ENCODE results near the gene ZNF324.
"Not testable (repeated sequence)": the region's sequence is repeated elsewhere in the genome, so short reads cannot be mapped to it uniquely, and the experiment has no call there.

Gene ZNF324

DNA sequence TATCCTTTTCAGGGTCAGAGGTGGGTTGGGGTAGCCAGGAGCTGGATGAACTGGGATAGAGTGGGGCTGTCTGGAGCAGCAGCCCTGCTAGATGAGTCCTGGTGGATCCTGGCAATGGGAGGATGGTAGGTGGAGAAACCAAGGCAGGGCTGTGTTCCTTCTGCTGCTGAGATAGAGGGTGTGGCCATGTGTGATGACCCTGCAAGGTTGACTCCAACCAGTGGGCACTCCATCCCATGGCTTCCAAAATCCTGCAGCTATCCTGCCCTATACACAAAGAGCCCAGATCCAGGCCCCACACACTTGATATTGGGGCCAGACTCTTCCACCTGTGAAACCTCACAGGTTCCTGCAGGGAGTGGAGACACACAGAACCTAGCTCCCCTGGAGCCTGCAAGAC, 6.9 kb downstream of the ZNF324 start:
- DNase-seq: no peak

DNA sequence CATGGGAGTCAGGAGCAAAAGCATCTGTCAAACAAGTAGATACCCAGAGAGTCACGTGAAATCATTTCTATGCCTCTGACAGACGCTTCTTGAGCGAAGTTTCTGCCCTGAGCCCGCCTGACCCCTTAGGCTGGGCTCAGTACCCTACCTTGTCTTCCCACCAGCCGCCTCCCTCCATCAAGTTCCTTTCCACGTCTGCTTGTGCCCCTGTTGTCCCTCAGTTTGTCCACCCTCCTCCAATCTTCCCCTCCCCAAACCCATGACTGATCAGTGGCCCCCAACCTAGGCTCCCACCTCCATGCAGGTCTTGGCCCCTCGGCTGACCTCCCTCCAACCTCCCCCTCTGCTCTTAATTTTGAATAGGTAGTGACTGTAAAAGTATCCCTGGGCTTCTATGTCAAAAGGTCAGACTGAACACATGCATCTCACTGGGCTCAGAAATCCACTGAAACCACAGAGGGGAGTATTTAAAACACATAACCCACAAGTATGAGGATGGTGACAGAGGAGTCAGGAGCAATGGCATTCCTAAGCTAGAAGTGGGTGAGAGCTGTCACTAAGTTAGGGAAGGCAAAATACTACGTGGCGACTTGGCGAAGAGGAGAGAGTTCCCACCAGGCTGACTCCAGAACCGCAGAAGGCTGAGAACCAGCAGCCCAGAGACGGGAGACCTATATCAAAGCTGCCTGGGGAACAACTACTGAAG, 7.6 kb downstream of the ZNF324 start:
- DNase-seq: no peak

DNA sequence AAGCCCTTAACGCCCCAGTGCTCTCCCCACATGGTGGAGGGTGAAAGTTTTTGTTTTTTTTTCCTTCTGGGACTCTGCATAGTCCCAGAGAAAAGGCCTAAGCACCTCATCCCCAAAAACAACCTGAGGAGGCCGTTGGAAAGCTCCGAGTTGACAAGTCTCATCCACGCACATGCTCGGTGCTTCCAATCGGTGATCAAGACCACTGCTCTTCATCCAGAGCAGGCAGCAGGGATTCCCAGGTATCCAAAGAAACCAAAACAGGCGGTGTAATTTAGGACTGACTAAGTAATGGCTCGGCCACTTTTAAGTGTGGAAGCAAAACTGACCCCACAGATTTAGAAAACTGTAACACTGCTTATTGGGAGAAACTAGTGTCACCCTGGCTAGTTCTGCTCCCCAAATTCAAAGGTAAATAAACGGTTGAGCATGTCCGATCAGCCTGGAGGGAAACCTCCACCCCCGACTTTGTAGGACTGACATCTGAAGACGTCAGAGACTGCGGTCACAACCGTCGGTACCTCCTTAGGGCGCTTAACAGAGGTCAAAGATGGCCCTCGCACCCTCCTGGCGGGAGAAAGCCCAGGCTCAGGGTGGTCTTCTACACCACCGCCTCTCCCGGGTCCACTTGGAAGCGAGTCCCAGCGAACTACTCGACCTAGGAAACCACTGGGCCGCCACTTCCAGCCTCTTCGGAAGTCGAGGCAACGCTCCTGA, 8.3 kb downstream of the ZNF324 start:
- no peak for DNase-seq

DNA sequence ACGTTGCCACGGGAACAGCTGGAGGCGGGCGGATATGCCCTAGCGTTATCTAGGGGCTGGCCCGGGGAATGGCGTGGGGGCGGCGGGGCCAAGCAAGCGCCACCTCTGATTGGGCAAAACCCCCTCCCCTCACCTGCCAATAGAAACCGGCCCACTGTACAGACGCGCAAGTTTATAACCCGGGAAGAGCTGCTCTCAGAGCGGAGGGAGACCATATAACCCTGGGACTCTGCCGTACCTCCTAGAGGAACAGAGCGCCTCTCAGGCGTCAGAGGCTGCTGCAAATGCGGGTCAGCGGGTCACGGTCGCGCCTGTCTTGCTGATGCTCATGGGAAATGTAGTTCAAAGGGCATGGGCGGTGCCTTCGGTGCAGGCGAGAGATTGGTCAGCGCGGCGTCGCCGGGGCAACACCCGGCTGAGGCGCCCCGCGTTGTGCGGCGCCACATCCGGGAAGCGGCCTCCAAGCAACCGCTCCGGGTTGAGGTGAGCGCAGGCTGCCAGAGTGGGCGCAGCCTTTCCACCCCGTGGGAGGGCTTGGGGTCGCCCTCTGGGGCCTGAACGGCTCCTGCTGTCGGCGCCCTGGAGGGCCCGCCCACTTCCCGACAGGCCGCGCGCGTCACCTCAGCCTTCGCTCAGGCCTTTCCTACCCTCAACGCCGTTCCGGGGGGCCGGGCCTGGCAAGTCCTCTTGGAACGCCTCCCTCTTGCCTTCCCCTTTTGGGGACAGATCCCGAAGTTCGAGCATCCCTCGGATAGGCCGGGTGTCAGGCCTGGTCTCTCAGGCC, 9.0 kb downstream of the ZNF324 start, which contains the start of gene ZNF446:
Gene ZNF446, plus strand, starts transcription at position 639 of the 784 bp plus-strand sequence. CDS start 867 bp downstream, outside the sequence.
- DNase-seq: peak; percentile 84 to 93

DNA sequence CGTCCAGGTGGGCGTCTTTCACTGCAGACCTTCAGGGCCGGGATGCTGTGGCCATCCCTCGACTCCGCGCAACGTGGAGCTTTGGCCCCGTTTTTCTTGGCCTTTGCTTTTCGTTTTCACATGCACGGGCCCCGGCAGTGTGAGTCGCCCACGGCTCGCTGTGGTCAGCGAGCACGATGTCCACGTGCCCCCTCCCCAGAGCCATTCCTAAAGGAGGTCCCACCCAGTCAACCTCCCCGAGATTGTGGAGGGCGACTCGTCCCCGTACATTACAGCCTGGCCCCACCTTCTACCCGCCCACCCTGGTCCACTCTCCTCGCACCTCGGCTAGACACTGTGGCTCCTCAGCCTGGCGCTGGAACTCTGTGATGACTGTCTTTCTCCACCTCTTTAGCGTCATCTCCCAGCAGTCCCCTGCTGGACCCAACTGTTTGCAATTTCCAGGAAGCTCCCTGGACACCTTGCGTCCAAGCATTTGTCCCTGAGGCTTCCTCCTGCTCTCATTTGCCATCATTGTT, 9.7 kb downstream of the ZNF324 start:
- peak in 1 of 2 experiments; percentile 5 for DNase-seq

DNA sequence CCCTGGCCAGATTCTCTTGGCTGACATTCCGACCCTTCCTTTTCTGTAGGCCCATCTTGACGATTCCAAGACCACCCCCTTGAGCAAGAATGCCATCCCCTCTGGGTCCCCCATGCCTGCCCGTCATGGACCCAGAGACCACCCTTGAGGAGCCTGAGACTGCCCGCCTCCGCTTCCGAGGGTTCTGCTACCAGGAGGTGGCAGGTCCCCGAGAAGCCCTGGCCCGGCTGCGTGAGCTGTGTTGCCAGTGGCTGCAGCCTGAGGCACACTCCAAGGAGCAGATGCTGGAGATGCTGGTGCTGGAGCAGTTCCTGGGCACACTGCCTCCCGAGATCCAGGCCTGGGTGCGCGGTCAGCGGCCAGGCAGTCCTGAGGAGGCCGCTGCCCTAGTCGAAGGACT, 10.2 kb downstream of the ZNF324 start:
- DNase-seq: no peak

DNA sequence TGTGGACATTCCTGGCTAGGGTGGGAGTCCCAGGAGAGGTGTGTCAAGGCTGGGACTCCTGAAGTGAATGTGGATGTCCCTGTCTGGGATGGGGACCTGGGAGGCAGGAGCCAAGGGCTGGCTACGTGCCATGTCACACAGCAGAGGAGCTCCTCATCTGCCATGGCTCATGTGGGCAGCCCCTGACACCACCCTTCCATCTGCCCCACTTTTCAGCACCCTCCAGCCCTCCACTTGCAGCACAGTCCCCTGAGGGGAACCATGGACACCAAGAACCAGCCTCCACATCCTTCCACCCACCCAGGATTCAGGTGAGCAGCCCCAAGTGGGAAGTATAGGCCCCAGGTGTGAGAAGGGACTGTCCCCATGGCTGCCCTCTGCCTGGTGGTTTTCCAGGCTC, 11.0 kb downstream of the ZNF324 start:
- no peak for DNase-seq

DNA sequence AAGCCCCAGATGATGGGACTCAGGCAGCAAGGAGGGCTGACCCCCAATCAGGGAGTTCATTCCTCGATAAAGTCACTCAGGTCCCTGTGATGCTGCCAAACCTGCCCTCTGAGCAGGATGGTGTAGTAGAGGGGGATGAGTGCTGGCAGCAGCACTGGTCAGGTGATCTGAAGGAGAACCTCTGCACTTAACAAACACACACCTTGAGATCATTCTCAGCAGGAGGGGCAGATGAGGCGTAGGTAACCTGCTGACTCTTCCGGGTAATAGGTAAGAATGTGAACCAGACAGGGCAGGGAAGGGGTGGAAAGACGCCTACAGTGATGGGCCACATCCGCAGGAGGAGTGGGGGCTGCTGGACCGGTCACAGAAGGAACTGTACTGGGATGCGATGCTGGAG, 12.4 kb downstream of the ZNF324 start:
- DNase-seq: no peak

DNA sequence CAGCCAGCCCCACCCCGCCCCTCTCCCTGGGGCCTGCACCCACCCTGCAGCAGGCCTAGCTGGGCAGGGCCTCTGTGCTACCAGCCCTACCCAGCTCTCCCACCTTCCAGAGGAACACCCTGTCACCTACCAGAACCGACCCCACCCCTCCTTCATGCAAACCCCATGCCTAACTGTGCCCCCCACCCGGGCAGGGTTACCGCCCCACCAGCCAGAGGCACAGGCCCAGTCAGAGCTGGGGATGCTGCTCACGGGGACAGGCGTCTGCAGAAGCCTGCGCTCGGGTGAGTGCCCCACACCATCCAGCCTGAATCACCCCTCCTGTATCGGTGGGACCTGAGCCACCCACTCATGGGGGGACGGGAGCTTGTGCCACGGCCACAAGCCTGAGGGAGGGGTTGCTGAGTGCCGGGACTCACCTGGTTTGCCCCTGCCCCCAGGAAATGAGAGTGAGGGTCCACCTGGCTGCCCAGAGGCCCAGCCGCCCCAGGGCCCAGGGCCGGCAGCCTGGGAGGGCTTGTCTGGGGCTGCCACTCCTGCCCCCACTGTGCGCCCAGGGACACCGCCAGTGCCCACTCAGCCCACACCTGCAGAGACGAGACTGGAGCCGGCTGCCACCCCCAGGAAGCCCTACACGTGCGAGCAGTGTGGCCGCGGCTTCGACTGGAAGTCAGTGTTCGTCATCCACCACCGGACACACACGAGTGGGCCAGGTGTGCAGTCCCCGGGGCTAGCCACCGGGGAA, 13.0 kb downstream of the ZNF324 start:
- DNase-seq: no peak

DNA sequence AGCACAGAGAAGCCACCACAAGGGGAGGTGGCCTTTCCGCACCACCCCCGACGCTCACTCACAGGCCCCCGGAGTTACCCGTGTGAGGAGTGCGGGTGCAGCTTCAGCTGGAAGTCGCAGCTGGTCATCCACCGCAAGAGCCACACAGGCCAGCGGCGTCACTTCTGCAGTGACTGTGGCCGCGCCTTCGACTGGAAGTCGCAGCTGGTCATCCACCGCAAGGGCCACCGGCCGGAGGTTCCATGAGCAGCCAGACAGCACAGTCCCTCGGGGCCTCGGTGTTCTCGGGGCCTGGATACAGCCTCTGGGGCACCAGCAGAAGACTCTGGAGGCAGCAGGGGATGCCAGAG, 13.6 kb downstream of the ZNF324 start:
- no peak for DNase-seq

DNA sequence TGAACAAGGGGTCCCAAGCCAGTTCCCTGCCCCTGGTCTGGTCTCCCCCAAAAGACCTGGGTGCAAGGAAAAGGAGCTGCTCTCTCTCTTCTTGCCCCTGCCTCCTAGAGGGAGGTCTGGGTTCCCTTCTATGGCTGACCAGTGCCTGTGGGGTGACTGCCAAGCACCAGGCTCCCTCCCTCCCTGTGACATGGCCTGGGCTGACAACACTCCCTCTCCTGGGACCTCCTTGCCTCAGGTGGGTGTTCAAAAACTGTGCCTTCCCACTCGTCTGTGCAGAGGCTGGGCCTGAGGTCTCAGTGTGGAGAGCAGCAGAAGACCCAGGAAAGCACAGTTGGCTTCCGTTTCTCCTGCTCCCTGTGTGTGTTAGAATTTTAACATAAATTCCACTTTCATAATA, 14.0 kb downstream of the ZNF324 start:
- DNase-seq: no peak

DNA sequence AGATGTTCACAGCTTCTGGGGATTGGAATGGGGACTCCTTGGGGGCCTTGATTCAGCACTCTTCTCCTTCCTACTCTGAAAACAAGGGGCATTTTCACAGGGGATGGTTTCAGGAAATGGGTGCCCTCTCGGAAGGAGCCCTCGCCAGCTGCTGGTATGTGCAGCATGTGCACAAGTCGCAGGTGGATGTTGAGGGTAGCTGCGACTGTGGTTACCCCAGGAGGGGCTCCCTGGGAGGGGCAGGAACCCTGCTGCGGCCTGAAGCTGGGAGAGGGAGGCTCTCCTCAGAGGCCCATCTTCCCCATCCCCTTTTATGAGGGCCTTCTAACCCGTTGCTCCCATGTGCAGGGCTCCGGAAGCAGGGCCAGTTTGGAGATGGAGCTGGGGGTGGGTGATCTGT, 15.5 kb downstream of the ZNF324 start:
- no peak for DNase-seq

DNA sequence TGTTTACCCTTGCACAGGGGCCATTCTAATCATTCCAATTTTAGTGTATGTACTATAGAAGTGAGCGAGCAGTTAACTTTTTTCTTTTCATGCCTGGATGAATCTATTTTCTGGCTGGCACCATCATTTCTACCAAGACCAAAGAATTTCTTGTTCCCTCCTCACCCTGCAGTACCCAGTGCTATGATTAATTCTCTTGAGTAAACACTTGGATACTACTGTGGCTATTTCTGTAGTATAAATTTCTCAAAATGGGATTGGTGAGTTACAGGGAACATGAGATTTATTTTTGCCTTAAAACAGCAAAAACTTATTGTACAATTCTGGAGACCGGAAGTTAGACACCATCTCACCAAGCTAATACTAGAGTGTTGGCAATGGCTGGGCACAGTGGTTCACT, 16.9 kb downstream of the ZNF324 start:
- DNase-seq: no peak

DNA sequence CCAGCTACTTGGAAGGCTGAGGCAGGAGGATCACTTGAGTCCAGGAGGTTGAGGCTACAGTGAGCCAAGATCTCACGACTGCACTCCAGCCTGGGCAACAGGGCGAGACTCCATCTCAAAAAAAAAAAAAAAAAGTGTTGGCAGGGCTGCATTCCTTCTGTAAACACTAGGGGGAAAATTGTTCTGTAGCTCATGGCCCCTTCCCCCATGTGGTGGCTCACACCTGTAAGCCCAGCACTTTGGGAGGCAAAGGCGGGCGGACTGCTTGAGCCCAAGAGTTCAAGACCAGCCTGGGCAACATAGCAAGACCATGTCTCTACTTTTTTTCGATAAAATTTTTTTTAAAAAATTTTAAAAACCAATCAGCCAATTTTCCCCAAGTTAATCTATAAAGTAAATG, 17.5 kb downstream of the ZNF324 start:
- DNase-seq: not testable (repeated sequence)

DNA sequence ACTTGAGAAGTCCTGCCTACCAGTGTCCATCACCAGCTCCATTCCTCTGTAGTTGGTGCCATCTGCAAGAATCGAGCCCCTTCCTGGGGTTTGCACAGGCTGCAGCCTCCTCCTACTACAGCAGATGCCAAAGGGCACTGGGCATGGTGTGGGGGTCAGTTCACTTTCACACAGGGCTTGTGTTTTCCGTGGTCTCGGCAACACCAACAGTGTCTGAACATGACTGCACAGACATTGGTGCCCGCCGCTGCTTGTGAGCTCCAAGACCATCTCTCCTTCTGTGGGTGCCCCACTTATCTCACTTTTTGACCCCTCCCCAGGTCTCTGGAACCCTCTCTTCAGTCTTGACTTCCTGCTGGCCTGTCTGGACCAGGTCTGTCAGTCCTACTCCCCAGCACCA, 24.5 kb downstream of the ZNF324 start:
- DNase-seq: no peak

DNA sequence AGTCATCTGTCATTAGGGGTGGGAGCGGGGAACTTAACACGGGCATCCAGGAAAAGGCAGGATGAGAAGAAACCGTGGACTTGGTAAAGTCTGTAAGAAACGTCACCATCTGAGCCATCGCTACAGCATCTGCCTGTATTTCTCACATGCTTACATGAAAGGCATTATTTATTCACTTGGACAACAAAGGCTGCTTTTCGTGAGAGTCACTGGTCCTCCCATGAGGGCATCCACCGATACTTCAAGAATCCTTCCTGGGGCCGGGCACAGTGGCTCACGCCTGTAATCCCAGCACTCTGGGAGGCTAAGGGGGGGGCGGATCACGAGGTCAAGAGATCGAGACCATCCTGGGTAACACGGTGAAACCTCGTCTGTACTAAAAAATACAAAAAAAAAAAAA, 25.4 kb downstream of the ZNF324 start:
- no peak for DNase-seq

DNA sequence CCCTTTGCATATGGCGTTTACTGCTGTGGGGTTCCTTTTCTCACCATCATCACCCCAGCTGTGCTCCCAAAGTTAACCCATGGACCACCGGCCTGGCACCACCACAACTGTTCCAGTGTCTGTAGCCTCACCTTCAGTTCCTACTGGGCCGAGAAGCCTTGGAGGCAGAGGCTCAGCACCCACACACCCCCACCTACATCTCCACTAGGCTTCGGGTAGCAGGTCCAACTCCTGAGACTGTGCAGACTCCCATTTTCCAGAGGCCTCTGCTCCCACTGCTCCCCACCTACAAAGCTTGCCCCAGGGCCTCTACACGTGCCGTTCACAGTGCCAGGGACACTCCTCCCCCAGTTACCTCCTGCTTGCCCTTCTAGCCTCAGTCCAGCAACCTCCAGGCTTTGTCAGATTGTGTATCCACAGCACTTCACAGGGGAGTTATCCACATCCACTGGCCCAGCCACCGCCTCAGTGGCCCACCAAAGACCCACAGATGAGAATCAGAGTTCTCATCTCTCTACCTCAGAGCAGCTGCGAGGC, 30.8 kb downstream of the ZNF324 start:
- DNase-seq: no peak

DNA sequence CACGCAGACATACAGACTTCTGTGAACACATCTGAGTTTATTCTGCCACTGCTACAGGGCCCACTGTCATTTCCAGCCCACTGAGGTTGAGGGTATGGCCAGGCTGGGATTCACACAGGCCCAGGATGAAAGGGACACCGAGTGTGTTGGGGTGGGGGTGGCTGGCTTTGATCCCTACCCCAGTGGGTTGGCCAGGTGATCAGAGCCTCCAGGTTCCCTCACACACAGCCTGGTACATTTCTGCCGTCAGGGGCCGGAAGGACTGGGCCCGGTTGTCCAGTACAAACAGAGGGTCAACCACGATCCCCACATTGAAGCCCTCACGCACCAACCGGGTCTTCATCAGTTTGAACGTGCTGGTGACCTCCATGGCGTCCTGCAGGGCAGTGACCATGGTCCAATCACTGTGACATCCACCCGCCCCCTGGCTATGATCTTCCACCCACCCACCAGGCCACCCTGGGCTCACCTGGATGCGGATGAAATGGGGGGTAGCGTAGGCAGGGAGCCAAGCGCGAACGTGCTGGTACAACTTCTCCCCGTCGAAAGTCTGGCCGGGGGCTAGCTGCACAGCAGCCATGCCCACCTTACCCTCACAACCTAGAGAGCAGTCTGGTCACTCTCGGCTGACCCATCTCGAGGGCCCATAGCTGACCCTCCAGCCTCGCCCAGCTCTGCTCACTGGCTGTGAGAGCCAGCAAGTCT, 31.6 kb downstream of the ZNF324 start:
- DNase-seq: no peak

DNA sequence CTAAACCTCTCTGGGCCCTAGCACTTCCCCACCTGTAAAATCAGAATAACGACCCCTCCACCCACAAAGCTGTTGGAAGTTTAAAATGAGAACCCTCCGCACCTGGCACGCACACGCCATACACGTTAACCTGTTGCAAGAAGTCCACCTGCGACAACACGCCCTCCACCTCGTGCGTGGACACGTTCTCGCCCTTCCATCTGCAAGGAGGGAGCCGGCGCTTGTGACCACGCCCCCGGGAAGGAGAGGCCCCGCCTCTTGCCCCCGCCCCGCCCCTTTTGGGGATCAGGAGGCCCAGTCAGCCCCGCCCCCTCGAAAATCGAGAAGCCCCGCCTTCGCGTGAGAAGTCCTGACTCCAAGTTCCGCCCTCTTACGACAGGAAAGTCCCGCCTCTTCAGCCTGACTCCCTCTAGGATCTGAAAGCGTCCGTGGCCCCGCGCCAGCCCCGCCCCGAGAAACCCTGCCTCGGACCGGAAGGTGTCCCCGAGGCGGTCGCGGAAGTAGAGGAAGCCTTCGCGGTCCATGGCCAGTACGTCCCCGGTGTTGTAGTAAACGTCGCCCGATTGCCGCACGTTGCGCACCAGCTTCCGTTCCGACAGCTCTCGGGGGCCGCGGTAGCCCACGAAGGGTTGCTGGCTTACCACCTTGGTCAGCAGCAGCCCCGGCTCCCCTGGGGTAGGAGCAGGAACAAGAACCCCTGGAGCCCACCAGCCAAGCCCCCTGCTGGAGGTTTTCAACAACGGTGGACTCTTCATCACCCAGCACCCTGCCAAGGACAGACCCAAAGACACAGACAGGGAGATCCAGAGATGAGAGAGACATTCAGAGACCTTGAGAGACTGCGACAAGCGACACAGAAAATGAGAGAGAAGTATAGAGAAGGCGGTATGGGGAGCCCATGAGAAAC, 32.4 kb downstream of the ZNF324 start:
- DNase-seq: peak; percentile 88 to 95

DNA sequence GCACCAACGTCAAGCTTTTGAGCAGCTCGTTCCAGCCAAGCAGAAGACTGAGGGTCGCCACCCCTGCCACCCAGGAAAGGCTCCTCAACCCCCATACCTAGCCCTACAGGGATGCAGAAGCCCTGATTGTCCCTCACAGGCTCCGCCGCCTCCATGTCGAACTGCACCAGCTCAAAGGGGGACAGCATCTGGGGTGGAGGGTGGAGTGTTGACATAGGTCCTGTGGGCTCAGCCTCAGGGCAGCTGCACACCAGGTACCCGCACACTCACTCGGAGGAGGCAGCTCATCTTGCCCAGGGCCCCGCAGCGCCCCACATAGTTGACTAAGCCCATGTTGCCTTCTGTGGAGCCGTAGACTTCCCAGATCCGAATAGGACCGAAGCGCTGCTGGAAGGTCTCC, 33.4 kb downstream of the ZNF324 start:
- no peak for DNase-seq
